GM04504 (cell line): ENCODE results near the gene MED25.
"Not testable (repeated sequence)": the region's sequence is repeated elsewhere in the genome, so short reads cannot be mapped to it uniquely, and the experiment has no call there.

Experiments
- DNase-seq: peaks from one replicate; pipeline ENCODE4 v3.0.0-alpha.2; 2012; ENCODE audit warnings: low read depth

The MED25 gene

DNA sequence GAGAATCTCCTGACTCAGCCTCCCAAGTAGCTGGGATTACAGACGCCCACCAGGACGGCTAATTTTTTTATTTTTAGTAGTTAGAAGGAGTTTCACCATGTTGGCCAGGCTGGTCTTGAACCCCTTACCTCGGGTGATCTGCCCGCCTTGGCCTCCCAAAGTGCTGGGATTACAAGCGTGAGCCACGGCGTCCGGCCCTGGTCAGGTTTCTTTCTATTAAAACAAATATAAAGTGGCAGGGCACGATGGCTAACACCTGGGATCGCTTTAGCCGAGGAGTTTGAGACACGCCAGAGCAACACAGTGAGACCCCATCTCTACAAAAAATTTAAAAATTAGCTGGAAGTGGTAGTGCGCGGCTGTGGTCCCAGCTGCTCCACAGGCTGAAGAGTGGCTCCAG lies 1.5 kb upstream of the MED25 start:
- DNase-seq, result no peak

- no peak for DNase-seq
Measured at GRCh38 chr19:49818649-49819370, 721 bp downstream of the MED25 start.

DNA sequence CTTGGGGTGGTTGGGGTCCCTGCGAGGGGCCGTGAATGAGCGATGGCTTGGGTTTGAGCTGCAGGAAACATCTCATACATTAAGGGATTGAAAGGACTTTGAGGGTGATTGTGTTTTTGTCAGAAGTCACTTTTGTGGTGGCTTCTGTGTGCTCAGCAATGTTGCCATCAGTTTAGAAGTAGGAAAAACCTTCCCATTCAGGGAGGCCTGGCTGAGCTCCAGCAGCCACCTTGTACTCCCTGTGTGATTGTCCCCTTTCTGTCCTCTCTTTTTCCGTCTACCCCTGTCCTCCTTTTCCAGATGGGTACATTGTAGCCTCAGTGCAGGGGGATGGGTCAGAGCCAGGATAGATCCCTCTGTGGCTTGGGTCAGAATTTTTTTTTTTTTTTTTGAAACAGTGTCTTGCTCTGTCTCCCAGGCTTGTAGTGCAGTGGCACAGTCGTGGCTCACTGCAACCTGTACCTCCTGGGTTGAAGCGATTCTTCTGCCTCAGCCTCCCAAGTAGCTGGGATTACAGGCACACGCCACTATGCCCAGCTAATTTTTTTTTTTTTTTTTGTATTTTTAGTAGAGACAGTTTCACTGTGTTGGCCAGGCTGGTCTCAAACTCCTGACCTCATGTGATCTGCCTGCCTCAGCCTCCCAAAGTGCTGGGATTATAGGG lies 1.5 kb downstream of the MED25 start:
- DNase-seq, result not testable (repeated sequence)

DNA sequence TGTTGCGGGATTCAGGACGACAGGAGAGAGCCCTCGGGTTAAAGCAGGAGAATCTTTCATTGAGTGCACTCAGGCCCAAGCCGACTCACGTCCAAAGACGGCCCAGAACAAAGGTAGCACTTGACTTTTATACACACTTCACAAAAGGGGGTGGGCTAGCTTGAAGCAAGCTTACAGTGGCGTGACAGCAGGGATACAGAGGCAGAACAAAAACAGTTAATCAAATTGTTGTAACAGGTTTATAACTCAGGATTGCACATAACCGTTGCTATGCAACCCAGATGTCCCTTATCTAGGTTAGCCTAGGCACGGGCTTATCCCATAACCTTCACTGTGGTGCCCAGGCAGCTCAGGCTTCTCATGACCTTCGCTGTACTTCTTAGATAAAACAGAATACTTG lies 2.0 kb downstream of the MED25 start:
- DNase-seq, result no peak

- DNase-seq, result no peak
Measured at GRCh38 chr19:49823472-49823871, 5.4 kb downstream of the MED25 start.

GRCh38 chr19:49824662-49825061 lies 6.6 kb downstream of the MED25 start:
- DNase-seq, result no peak

GRCh38 chr19:49827034-49827433 lies 8.9 kb downstream of the MED25 start:
- no peak for DNase-seq

- DNase-seq, result no peak
Measured at GRCh38 chr19:49829200-49829599, 11.1 kb downstream of the MED25 start.

- no peak for DNase-seq
Measured at GRCh38 chr19:49829721-49830120, 11.6 kb downstream of the MED25 start.

- DNase-seq, result no peak
Measured at GRCh38 chr19:49830766-49831165, 12.7 kb downstream of the MED25 start.

GRCh38 chr19:49831592-49831991 lies 13.5 kb downstream of the MED25 start:
- no peak for DNase-seq

DNA sequence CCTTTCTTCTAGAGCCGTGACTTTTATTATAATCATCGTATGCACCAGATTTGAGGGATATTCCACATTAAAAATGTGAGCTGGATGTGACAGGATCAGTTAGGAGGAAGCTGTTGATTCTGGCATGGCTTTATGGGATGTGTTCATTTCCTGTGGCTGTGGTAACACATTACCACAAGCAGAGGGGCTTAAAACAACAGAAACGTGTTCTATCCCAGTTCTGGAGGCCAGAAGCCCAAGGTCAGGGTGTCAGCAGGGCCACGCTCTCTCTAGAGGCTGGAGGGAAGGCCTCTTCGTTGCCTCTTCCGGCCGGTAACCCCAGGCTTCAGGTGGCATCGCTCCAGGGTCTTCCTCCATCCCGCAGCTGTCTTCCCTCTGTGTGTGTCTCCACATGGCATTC lies 14.5 kb downstream of the MED25 start:
- DNase-seq, result no peak

DNA sequence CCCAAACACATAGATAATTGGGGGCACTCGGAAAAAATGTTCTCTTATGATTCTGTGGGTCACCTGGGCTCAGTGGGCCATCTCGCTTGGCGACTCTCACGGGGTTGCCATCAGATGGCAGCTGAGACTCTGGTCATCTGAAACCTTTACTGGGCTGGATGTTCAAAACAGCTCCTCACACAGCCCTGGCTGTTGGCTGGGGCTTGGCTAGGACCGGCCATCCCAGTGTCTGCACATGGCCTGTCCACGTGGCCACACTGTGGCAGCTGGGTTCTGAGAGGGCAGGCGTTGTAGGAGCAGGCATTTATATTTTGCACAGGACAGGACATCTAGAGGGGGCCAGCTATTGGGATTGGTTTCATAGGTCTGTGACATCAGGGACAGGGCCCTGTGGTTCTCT lies 15.5 kb downstream of the MED25 start:
- no peak for DNase-seq

- no peak for DNase-seq
Measured at GRCh38 chr19:49835562-49835961, 17.5 kb downstream of the MED25 start.

GRCh38 chr19:49836176-49837008 lies 18.3 kb downstream of the MED25 start:
- DNase-seq, result no peak

GRCh38 chr19:49837009-49837310 lies 18.9 kb downstream of the MED25 start:
- DNase-seq, result no peak

- DNase-seq, result no peak
Measured at GRCh38 chr19:49837425-49837824, 19.3 kb downstream of the MED25 start.

DNA sequence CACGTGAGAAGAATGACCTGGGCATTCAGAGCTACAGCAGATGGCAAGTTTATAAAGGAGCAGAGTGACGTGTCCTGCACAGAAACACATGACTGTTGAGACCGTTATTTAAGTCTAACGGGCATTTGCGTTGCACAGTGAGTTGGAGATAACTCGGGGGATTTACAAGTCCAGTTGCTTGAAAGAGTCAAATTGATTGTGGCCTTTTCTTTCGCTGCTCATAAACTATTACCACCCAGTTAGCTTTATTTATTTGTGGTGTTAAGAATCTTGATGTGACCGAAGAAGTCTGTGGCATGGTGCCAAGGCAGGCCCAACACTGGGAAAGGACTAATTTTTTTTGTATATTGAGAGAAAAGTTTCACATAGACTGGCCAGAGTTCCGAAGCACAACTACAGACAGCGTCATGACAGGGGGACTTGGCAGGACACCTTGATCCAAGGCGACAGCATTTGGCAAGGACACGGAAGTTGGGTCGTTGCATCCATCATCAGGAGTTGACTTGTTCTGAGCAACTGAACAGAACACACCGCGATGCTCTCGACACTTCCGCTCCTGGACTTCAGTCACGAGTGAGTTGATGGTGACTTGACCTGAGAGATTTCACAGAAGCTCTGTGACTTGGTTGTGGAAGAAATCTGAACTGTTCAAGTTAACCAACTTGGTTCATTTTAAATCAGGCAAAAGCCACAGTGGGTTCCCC lies 20.9 kb downstream of the MED25 start:
- no peak for DNase-seq

- no peak for DNase-seq
Measured at GRCh38 chr19:49839713-49840112, 21.6 kb downstream of the MED25 start.

DNA sequence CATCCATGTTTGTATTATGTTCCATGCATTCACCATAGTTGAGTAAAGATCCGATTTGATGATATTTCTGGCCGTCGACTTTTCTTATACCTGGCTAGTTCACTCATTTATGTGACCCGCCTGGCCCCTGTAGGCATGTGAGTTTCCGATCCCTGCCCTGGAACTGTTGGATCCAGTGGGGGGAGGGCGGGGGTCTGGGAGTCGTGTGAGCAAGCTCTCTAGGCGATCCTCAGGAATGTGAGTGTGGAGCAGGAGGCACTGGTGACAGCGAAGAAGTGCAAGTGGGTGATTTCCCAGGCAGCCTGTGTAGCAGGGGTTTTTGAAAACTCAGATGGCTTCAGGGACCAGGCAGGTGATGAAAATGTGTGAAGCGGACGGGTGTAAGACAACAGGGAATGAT lies 22.2 kb downstream of the MED25 start:
- no peak for DNase-seq

DNA sequence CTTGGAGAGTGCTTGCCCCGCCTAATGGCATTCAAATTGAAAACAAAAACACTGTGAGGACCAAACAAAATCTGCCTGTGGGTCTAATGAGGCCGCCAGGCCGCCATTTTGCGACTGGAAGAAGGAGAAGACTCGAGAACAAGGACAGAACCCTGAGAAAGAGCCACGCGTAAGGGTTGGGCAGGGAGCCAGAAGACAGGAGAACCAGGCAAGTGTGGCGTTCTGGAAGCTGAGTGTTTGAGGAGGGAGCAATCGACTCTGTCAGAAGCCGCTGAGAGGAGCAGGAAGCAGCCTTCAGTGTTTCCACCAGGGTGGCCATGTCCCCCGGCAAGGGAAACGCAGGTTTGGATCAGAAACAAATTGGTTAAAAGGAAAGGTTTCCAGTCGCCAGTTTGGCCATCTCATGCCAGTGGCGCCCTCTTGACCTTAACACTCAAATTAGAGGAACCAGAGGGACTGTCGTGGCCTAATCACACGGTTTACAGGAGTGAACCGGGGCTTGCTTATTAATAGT lies 22.7 kb downstream of the MED25 start:
- no peak for DNase-seq

- DNase-seq, result no peak
Measured at GRCh38 chr19:49843265-49843664, 25.2 kb downstream of the MED25 start.
